ENCODE measurements around the gene CENPX. TPM values are rescaled to one million over a fixed set of nuclear protein-coding genes. Genes with fewer than 3 reads are reported as not detected.

The CENPX gene
- total RNA-seq, 1 donor from 2014 or later: 74.3 TPM

DNA sequence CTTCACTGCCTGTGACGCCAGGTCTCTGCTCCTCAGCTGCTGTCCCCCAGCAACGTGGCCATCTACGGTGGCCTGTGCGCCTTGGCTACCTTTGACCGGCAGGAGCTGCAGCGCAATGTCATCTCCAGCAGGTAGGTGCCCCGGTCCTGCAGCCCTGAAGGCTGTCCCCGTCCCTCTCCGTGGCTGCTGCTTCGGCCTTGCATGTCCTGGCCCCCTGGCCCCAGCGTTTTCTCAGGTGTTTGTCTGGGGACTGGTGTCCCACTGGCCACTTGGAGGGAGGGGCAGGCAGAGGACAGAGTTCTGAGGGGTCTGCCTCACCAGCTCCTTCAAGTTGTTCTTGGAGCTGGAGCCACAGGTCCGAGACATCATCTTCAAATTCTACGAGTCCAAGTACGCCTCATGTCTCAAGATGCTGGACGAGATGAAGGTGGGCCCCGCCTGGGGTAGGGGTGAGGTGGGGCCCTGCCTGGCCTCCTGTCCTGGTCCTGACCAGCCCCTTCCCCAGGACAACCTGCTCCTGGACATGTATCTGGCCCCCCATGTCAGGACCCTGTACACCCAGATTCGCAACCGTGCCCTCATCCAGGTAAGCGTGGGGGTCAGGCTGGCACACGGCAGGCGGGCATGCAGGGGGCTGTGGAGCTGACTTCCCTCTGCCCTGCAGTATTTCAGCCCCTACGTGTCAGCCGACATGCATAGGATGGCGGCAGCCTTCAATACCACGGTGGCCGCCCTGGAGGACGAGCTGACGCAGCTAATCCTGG, 33.5 kb upstream of the CENPX start:
- no peak for DNase-seq (ENCODE audit: extremely low read depth, low read depth, low spot score)

DNA sequence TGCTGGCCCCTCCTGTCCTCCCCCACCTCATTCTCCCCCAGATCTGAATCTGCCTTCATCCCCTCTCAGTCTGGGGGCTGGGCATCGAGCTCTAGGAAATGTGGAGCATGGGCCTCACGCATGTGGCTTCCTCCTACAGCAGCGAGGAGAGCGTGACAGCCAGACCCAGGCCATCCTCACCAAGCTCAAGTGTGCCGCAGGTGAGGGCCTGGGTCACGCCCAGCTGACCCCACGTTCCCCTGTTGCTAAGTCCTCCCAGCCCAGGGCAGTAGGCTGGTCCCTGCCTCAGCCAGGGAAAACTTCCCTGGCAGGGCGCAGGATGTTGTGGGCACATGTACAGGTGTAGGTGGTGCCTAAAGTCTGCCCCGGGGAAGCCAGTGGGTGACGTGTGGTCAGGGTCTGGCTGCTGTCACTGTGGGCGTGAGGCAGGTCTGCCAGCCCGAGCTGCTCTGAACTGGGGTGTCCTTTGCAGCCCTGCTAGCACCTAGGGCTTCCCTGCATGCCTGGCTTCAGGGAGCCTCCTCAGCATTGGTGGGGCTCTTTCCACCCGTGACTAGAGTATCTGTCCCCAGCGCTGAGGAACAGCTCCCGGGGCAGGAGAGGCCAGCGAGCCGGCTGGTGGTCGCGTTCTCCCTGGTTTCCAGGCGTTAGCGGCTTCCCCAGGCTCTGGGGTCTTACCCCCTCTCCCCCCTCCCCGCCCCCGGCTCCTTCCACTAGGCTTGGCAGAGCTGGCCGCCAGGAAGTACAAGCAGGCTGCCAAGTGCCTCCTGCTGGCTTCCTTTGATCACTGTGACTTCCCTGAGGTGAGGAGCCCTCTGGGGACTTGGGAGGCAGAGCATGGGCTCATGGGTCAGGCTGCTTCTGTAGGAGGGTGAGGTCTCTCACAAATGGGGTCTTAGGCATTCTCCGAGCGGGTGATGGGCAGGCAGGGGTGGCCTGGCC, 32.6 kb upstream of the CENPX start:
- no peak for DNase-seq (ENCODE audit: extremely low read depth, low read depth, low spot score)

DNA sequence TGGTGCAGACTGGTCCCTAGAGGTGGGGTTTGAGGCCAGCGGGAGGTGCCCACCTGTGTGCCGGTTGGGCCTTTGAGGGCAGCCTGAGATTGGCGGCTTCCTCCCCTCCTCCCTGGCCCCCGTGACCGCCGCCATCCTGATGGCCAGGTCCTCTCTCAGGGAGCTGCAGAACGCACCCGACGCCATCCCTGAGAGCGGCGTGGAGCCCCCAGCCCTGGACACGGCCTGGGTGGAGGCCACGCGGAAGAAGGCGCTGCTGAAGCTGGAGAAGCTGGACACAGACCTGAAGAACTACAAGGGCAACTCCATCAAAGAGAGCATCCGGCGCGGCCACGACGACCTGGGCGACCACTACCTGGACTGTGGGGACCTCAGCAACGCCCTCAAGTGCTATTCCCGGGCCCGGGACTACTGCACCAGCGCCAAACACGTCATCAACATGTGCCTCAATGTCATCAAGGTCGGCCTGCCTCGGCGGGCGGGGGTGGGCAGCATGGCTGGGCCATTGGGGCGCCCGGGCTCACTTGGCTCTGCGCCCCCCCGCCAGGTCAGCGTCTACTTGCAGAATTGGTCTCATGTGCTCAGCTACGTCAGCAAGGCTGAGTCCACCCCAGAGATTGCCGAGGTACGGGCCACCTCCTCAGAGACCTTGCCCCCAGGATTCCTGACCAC, 31.8 kb upstream of the CENPX start:
- DNase-seq (ENCODE audit: extremely low read depth, low read depth, low spot score): no peak

DNA sequence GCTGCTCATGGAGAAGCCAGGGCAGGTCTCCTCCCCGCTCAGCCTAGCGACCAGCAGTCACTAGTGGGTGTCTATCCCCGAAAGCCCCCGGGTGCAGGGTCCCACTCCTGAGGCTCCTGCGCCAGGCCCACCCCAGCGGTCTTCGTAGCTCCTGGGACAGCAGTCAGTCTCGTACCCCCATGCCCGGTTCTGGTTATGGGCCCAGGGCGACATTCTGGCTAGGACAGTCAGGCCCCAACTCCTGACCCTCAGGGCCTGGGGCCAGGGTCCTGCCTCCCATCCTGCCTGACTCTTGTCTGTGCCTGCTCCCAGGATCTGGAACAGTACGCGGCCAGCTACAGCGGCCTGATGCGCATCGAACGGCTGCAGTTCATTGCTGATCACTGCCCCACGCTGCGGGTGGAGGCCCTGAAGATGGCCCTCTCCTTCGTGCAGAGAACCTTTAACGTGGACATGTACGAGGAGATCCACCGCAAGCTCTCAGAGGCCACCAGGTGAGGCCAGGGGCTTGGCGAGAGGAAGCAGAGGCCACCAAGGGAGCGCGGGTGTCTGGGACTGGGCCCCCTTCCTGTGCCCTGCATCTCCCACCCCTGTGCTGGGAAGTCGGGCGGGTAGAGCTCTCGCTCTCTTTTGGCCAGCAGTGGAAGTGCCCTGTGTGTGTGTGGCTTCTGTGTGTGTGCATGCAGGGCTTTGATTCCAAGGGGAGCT, 31.0 kb upstream of the CENPX start:
- no peak for DNase-seq (ENCODE audit: extremely low read depth, low read depth, low spot score)

DNA sequence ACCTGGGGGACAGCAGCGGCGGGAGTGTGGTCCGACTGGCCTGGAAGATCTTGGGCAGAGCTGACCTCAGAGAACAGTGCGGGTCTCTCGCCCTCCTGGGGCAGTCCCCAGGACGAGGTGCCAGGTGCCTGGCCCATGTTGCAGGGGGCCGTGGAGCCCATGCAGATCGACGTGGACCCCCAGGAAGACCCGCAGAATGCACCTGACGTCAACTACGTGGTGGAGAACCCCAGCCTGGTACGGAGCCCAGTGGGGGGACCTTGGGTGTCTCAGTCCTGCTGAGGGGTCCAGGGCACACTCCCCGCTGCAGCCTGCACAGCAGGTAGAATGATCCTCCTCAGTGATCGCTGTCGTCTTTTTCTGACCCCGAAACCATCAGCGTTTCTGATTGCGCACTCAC, 30.5 kb upstream of the CENPX start:
- DNase-seq (ENCODE audit: extremely low read depth, low read depth, low spot score): no peak

DNA sequence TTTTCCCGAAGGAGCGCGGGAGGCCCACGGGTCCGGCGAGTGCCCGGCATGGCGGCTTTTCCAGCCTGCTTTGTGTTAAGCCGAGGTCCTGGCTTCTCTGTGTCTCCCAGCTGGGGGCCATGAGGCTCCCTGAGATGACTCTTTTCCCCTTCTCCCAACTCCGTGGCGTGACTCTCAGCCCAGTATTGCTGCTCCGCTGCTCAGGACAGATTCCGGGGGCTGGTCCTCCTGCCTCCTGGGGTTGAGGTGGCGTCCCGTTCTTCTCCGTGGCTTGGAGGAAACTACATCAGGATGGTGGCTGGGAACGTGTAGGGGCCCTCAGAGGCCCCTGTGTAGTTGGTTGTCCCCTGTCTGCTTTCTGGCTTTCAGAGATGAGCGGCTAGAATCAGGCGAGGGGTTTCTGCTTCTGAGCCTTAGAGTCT, 30.0 kb upstream of the CENPX start:
- DNase-seq (ENCODE audit: extremely low read depth, low read depth, low spot score): no peak

DNA sequence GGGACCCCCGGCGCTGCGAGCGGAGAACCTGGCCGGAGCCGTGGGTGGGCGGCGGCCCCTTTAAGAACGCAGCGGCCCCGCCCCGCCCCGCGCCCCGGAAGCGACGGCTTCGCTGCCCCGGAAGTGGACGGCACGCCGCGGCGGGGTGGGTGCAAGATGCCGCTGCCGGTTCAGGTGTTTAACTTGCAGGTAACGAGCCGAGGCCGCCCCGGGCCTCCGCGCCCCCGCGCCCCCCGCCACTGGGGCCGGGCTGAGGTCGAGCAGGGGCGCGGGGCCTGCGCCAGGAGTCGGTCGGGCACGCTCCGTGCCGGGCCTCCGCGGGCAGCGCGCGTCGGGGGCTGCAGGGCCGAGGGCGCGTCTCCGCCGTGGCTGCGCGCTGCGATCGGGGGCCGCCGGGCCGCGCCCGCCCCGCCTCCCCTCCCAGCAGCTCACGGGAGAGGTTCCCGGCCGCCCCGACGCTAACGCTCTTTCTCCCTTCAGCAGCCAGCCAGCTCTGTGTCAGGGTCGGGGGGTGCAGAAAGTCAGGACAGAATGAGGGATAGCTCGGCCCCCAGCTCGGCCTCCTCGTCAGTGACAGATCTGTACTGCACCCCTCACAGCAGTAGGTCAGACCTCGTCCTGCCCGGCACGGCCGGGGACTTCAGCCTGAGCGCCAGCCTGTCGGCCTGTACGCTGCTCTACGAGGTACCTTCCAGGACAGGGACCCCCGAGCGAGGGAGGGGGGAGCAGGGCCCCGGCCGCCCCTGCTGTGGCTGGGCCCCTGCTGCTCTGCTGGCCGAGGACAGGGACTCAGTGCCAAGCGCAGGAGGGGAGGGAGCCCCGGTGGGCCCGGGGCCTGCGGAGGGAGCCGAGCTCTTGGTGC, 29.3 kb upstream of the CENPX start, which contains the start of the genes GPS1 and RFNG:
GPS1 (plus strand) TSS at position 123 of the 862 bp plus-strand sequence; CDS start at position 157, 34 bp downstream.
RFNG (minus strand) TSS at position 36 of the 862 bp plus-strand sequence. CDS start 45 bp downstream, outside the sequence.
- DNase-seq (ENCODE audit: extremely low read depth, low read depth, low spot score): no peak

DNA sequence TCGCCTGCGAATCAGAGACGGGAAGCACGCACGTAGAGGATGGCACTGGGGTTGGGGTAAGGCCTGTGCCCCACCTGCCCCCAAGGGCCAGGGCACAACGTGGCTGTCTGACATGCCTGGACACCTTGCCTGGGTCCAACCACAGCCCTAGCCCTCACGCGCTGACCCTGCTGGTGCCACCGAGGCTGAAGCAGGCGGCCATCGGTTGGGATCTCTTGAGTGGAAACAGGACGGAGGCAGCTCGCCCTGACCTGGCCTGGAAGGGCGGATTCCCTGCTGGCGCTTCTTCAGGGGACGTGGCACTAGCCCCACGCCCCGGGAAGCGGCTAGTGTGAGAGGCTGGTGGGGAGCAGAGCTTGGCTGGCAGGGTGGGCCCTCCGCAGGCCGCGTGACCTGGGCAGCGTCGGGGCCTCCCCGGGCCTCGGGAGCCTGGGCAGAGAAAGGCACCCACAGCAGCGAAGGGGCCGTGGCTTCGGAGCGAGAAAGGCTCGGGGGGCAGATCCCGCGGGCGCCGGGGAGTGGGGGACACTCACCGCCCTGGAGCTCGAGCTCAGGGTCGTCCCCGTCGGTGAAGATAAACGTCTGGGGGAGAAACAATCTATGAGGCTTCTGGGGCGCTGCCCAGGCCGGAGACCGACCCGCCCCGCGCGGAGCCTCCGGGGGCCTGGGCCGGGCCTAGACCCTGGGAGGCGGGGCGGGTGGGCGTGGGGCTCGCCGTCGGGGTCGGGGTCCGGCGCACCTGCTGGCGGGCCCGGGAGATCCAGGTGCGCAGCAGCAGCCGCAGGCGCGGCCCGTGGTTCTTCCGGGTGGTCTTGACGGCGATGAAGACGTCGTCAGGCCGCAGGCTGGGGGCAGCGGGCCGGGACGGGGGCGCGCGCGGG, 28.3 kb upstream of the CENPX start:
- no peak for DNase-seq (ENCODE audit: extremely low read depth, low read depth, low spot score)

DNA sequence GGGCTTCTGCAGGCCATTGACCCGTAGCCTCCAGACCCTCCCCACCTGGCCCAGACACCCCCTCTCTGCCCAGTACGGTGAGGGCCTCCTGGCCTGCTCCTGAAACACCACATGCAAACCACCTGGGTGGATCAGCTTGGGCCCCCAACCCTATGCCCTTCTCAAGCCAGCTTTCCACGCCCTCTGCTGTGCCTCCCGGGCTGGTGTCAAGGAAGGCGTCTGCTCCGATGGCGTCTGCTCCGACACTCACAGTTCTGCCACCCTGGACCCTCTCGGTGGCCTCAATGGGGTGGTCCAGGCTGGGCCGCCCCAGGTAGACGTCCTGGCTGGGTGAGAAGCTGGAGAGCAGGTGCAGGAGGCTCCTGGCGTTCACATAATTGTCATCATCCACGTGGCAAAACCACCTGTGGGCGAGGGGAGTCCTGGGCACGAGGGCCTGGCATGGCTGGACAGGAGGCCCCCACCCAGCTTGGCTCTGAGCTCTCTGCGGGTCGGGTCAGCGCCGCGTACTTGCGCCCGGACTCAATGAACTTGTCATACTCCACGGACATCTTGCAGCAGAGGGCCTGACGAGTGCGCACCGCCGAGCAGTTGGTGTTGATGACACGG, 27.6 kb upstream of the CENPX start:
- no peak for DNase-seq (ENCODE audit: extremely low read depth, low read depth, low spot score)

DNA sequence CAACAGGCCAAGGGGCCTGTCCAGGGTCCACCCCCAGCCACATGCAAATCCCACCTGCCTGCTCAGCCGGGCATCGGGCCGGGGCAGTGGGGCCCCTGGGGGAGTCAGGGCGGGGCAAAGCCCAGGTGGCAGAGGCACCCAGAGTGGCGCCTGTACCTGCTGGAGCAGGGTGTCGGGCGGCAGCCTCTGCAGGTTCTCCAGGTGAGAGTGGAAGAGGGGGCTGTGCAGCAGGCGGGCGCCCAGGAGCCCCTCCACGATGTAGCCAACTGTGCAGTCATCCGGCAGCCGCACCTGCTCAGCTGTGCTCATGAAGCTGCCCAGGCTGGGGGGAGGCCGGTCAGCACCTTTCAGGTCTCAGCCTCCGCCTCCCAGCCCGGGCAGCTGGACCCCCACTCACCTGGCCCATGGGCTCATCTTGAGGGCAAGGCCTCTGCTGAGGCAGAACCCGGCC, 26.9 kb upstream of the CENPX start:
- no peak for DNase-seq (ENCODE audit: extremely low read depth, low read depth, low spot score)

DNA sequence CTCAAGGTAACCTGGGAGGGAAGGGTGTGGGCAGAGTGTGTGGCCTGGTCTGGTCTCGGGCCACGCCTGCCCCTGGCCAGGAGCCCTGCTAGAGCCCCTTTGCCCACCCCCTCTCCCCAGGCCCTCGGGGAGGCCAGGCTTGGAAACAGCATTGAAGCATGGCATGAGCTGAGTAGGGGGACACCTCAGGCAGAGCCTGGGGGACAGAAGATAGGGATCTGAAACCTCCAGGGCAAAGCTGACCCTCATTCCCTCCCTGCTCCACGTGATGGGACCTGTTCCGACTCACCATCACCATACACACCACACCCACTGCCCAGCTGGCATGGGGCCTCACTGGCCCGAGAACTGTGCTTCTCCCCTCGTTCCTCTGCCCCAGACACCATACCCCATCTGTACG, 26.4 kb upstream of the CENPX start:
- no peak for DNase-seq (ENCODE audit: extremely low read depth, low read depth, low spot score)

DNA sequence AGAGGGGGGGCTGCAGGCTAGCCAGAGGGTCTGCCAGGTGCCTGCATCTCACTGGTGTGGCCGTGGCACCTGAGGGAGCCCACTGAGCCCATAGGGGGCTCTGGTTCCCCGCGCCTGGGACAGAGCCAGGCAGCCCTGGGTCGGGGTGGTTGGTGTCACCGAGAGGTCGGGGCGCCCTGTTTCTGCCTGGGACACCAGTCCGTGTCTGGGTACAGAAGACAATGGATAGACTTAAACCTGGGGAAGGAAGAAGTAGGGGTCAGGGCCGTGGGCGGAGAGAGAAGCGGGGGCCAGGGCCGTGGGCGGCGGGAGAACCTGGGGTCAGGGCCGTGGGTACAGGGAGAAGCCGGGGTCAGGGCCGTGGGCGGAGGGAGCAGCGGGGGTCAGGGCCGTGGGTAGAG, 25.9 kb upstream of the CENPX start:
- DNase-seq (ENCODE audit: extremely low read depth, low read depth, low spot score): no peak

DNA sequence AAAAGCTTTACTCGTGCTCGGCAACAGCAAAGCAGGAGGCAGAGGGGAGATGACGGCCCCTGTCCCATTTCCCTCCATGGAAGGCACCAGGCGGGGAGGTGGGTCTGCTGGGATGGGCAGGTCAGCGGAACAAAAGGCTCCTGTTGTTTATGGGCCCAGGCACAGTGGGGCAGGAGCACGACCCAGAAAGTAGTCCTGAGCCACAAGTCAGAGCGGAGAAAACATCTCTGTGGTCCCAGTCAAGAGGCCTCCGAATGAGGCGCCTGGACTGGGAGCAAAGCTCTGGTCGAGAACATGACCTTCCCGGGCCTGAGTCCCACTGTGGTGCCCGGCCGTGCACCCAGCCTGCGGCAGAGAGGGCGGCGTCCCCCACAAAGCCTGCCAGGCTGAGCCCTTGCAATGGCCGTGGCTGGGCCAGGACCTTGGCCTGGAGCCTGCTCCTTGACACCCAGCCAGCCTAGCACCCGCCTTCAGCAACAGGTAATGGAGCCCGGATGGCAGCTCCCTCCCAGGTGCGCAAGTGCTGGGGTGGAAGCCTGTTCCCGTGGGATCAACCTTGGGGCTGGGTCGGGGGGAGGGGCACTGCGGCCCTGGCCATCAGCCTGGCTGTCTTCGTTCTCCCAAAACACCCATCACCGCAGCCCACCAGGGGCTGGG, 25.4 kb upstream of the CENPX start:
- DNase-seq (ENCODE audit: extremely low read depth, low read depth, low spot score): no peak

DNA sequence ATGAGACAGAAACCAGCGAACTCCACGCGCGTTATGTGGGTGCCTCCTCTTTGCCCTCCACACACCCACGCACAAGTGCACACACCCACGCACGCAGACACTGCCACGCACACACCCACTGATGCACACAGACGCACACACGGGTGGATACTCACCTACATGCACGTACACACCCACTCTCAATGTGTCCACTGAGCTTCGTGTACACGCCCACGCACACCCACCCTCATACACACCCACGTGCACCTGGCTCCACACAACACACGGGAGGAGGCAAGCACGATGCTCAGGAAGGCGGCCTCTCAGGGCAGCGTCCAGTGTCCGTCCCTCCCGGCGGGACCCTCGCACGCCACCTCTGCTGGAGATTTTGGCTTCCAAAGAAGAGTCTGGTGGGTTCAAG, 24.7 kb upstream of the CENPX start:
- DNase-seq (ENCODE audit: extremely low read depth, low read depth, low spot score): no peak

DNA sequence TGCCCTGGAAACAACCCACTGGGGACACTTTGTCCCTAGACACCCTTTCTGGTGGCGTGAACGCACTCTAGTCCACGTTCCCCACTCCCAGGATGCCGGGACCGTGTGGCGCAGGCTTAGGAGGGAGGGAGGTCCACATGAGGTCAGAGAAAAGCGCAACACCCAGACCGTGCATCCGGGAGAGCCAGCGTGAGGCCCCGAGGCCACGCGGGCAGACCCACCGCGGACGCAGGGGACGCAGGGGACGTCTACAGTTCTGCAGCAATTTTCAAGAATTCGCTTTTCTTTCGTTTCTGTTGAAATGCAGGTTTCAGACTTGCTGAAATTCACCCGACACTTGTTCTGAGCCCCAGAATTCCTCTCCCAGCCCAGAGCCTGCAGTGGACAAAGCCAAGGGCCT, 24.2 kb upstream of the CENPX start:
- no peak for DNase-seq (ENCODE audit: extremely low read depth, low read depth, low spot score)

DNA sequence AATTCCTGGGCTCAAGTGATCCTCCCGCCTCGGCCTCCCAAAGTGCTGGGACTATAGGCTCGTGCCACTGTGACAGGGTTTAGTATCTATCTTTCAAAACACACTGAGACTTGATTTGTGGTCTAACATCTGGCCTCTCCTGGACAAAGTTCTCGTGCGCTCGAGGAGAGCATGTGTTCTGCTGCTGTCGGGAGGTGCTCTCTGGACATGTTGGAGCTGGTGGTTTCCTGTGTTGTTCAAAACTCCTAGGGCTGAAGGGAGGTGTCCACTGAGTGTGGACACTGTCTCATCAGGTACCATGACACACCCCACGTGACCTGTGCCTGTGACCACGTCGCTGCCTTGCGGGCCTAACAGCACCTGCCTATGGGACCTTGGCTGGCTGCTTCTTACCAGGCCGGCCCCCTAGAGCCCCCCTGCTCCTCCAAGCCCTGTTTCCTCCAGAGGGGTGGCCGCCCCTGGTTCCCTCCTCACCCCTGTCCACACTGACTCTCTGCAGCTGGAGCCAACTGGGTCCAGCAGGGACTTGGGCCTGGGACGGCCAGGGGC, 23.3 kb upstream of the CENPX start:
- DNase-seq (ENCODE audit: extremely low read depth, low read depth, low spot score): no peak

DNA sequence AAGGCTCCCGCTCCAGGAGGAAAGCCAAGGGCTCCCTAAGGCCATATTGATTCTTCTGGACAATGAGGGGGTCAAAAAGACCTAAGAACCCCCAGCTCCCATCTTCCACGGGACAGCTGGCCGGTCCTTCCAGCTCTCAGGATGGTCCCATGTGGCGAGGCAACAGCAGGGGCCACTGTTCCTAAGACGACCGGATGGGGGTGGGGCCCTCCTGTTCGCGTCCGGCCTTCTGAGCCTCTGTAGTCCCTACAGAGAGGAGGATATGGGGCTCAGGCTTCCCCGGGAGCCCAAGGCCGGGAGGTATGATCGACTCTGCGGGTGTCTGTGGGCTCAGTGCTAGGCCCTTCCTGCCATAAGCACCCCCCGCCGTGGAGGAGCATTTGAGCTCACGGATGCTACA, 20.8 kb upstream of the CENPX start:
- DNase-seq (ENCODE audit: extremely low read depth, low read depth, low spot score): no peak

Measured in glomerular endothelial cell (primary cell).